ENCODE data around the gene FAM13C.

GRCh38 chr10:59303018-59303417 is 59.3 kb downstream of the FAM13C start:
- TF ChIP-seq, protein P1, sequence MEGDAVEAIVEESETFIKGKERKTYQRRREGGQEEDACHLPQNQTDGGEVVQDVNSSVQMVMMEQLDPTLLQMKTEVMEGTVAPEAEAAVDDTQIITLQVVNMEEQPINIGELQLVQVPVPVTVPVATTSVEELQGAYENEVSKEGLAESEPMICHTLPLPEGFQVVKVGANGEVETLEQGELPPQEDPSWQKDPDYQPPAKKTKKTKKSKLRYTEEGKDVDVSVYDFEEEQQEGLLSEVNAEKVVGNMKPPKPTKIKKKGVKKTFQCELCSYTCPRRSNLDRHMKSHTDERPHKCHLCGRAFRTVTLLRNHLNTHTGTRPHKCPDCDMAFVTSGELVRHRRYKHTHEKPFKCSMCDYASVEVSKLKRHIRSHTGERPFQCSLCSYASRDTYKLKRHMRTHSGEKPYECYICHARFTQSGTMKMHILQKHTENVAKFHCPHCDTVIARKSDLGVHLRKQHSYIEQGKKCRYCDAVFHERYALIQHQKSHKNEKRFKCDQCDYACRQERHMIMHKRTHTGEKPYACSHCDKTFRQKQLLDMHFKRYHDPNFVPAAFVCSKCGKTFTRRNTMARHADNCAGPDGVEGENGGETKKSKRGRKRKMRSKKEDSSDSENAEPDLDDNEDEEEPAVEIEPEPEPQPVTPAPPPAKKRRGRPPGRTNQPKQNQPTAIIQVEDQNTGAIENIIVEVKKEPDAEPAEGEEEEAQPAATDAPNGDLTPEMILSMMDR (IDR thresholded peaks at IDR 0.05 in 4 of 5, conservative IDR thresholded peaks at IDR 0.05 in 1 of 5) = no peak
- TF ChIP-seq POLR2A (IDR thresholded peaks at IDR 0.05) = no peak
